Kidney epithelial cell (primary cell): ENCODE measurements around the gene LIN7C. TPM values are rescaled to one million over a fixed set of nuclear protein-coding genes. Genes with fewer than 3 reads are reported as not detected.

Experiments used
- DNase-seq: peaks from one replicate; pipeline ENCODE4 v3.0.0-alpha.2; 2010; ENCODE audit warnings: low read depth
- H3K27me3 ChIP-seq: 2 replicates; pipeline ENCODE4 v1.6.0; 2011; ENCODE audit warnings: low read length; ENCODE audit not compliant: control insufficient read depth, insufficient read depth
- H3K36me3 ChIP-seq: 2 replicates; pipeline ENCODE4 v1.5.1; 2011; ENCODE audit warnings: low read length; ENCODE audit not compliant: control insufficient read depth, insufficient read depth
- H3K4me3 ChIP-seq: 2 replicates; pipeline ENCODE4 v1.5.1; 2011; ENCODE audit warnings: low read depth, mild to moderate bottlenecking, control low read depth, low read length
- total RNA-seq: library from RNA; depleted of rRNA; stranded (reverse); fragments of >200 nt; gene quantifications from 2 replicates; pipeline ENCODE4 v1.2.3, GENCODE V29; 2015
- TF ChIP-seq, protein P1 (sequence below): IDR thresholded peaks from 2 replicates; pipeline ENCODE4 v1.5.1; 2011; ENCODE audit warnings: mild to moderate bottlenecking, moderate library complexity, low read length, control low read depth, inconsistent platforms; ENCODE audit not compliant: insufficient read depth, poor library complexity, severe bottlenecking

Gene LIN7C
- total RNA-seq, 1 donor from 2014 or later, result 41.4 TPM

GRCh38 chr11:27471589-27472397, 34.8 kb downstream of the LIN7C start:
- H3K27me3 ChIP-seq, result no peaks in the 10 kb centered on the region
- TF ChIP-seq, protein P1, sequence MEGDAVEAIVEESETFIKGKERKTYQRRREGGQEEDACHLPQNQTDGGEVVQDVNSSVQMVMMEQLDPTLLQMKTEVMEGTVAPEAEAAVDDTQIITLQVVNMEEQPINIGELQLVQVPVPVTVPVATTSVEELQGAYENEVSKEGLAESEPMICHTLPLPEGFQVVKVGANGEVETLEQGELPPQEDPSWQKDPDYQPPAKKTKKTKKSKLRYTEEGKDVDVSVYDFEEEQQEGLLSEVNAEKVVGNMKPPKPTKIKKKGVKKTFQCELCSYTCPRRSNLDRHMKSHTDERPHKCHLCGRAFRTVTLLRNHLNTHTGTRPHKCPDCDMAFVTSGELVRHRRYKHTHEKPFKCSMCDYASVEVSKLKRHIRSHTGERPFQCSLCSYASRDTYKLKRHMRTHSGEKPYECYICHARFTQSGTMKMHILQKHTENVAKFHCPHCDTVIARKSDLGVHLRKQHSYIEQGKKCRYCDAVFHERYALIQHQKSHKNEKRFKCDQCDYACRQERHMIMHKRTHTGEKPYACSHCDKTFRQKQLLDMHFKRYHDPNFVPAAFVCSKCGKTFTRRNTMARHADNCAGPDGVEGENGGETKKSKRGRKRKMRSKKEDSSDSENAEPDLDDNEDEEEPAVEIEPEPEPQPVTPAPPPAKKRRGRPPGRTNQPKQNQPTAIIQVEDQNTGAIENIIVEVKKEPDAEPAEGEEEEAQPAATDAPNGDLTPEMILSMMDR, result no peak
- no peaks in the 10 kb centered on the region for H3K36me3 ChIP-seq
- H3K4me3 ChIP-seq, result peak overlapping the region; percentile 65
- DNase-seq, result no peak

DNA sequence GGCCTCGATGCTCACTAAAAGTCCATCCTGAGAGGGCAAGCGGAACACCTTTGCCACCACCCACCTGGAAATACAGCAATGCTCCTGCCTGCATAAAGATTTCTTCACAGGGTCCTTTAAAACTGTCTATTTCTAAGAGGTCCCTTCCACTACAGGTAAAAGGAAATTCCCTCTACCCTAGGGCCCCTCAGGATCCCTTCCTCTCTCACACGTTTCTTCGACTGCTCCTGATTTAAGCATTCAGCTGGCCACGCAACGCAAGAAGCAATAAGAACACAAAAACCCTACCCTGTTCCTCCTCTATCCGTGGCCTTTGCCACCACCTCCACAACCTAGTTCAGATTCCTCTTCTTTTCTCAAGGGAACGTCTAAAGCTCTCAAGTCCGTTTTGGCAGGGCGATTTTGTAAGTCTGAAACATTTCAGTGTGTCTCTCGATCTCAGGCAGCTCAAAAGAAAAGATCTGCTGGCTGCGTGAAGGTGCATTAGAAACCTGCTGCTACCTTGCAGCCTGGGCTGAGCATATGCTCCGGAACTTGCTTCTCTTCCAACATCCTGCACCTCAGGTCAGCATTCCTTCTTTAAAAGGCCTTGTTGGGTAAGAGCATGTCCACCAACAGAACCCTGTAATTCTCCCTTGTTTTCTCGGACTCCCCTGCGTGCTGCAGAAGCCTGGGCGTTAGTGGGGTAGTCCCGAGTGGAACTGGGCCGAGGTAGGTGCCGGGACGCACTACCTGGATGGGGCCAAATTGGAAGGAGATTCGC, 35.6 kb downstream of the LIN7C start:
- Histone ChIP-seq H3K36me3 (no peaks in the 10 kb centered on the region), H3K4me3 (peak overlapping the region; percentile 65), H3K27me3 (no peaks in the 10 kb centered on the region)
- TF ChIP-seq, protein P1, result no peak
- DNase-seq, result no peak

- TF ChIP-seq, protein P1, result no peak
- DNase-seq, result no peak
These were observed 36.4 kb downstream of the LIN7C start for GRCh38 chr11:27470166-27470565.

DNA sequence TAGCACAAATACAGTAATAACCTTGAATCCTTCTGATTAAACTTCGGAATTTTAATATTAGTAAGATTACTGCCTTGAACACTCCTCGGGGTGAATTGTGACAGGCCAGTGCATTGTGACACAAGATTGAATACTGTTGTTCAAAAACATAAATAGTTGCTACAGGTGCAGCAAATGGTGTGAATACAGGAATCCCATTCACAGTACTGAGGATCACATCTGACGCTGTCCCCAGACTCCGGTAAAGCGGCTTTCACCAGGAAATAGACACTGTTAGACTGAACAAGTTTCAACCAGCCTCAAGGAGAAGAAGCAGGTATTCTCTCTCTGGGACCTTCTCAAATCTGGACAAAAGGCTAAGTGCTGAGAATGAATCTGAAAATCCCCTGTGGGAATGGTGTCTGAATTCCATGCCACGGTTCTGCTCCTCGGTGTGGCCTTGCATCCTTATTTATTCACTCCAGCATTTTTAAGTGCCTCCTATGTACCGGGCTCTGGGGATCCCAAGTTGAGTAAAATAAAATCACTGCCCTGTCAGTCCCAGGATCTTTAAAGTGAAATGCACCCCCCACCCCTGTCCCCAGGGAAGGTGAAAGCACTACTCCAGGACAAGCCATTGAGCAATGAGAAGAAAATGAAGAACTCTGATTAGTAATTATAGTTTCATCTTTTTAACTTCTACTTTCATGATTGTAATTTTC, 37.4 kb downstream of the LIN7C start:
- Histone ChIP-seq H3K36me3 (no peaks in the 10 kb centered on the region), H3K4me3 (peak overlapping the region; percentile 65), H3K27me3 (no peaks in the 10 kb centered on the region)
- DNase-seq, result no peak
- TF ChIP-seq, protein P1, result no peak

More at GRCh38 chr11:27470166-27470565, 36.4 kb downstream of the LIN7C start:
- Histone ChIP-seq H3K27me3 (no peaks in the 10 kb centered on the region), H3K36me3 (no peaks in the 10 kb centered on the region), H3K4me3 (peak overlapping the region; percentile 65)

GRCh38 chr11:27468209-27468994, 38.2 kb downstream of the LIN7C start:
- TF ChIP-seq, protein P1, result no peak
- peak; percentile 86 for DNase-seq
- Histone ChIP-seq H3K4me3 (peak overlapping the region; percentile 65), H3K27me3 (no peaks in the 10 kb centered on the region), H3K36me3 (no peaks in the 10 kb centered on the region)
